Sigmoid colon (tissue), 7 donors: Measurements from ENCODE around the gene SPOCK2. TPM values are rescaled to one million over a fixed set of nuclear protein-coding genes. Genes with fewer than 3 reads are reported as not detected.

Source experiments
- DNase-seq: peaks from one replicate; pipeline ENCODE4 v3.0.0-alpha.2; 2019
- H3K27ac ChIP-seq, 4 donors: fragments of 200-600 bp; sonication (generic); one replicate each; pipeline ENCODE4 v1.5.1; 2016 to 2019; ENCODE audit warnings: mild to moderate bottlenecking in 1 of 4
- H3K27me3 ChIP-seq, 3 donors: fragments of 200-600 bp; sonication (generic); one replicate each; pipeline ENCODE4 v1.5.1; 2019; ENCODE audit warnings: mild to moderate bottlenecking in 1 of 3
- H3K36me3 ChIP-seq, 4 donors: fragments of 200-600 bp; sonication (generic); one replicate each; pipeline ENCODE4 v1.5.1; 2016 to 2019
- H3K4me1 ChIP-seq, 4 donors: fragments of 200-600 bp; sonication (generic); one replicate each; pipeline ENCODE4 v1.5.1; 2017 to 2019
- H3K4me3 ChIP-seq, 4 donors: fragments of 200-600 bp; sonication (generic); one replicate each; pipeline ENCODE4 v1.5.1; 2017 to 2019; ENCODE audit warnings: mild to moderate bottlenecking in 2 of 4, moderate library complexity in 1 of 4
- H3K9me3 ChIP-seq, 4 donors: fragments of 200-600 bp in 3 of 4; sonication (generic) in 3 of 4; one replicate each; pipeline versions ENCODE4 v1.5.1 to v1.6.1; 2013 to 2019
- CTCF ChIP-seq, 4 experiments: fragments of 450-650 bp in 3 of 4; fragments of 200-600 bp in 1 of 4; IDR thresholded peaks; one replicate each; pipeline ENCODE4 v1.5.1; 2016 to 2019; ENCODE audit warnings: antibody characterized with exemption in 4 of 4, mild to moderate bottlenecking in 3 of 4, moderate library complexity in 2 of 4
- EP300 ChIP-seq, 4 donors: sonication (generic); formaldehyde crosslinking; IDR thresholded peaks; one replicate each; pipeline ENCODE4 v1.6.1; 2017; ENCODE audit warnings: antibody characterized with exemption in 4 of 4
- POLR2A ChIP-seq, 2 donors: fragments of 450-650 bp; IDR thresholded peaks; one replicate each; pipeline ENCODE4 v1.6.1; 2016; ENCODE audit warnings: antibody characterized with exemption in 2 of 2, mild to moderate bottlenecking in 2 of 2, moderate library complexity in 2 of 2
- POLR2AphosphoS5 ChIP-seq, 4 donors: sonication (generic); formaldehyde crosslinking; IDR thresholded peaks; one replicate each; pipeline ENCODE4 v1.6.1; 2017; ENCODE audit warnings: antibody characterized with exemption in 4 of 4
- WGBS, 2 donors: extraction: QIAGEN DNeasy Blood & Tissue Kit; methylation state at CpG; one replicate each; pipeline ENCODE4 v1.1.7; 2013; 5-methylcytosine and 5-hydroxymethylcytosine counted together
- intact Hi-C: fragments of 100-400 bp; cut with DNase I; formaldehyde crosslinking; loops from one replicate; pipeline ENCODE4 v1.15.1; 2023
- polyA plus RNA-seq, 3 donors: library from polyadenylated mRNA; stranded (reverse); fragments of 200-250 nt; gene quantifications; one replicate each; pipeline ENCODE4 v1.2.3, GENCODE V29; 2013
- total RNA-seq, 4 donors: library from RNA; depleted of rRNA; stranded (reverse); fragments of >200 nt; gene quantifications; one replicate each; pipeline ENCODE4 v1.1.0, GENCODE V29; 2016
- donor health status: healthy with polysubstance abuse.
- donor health status: Bipolar disorder and iron deficiency.
- donor health status: healthy.

The SPOCK2 gene
- total and polyA plus RNA-seq, 7 donors: 0.60 to 59.5 (median 7.8) TPM

GRCh38 chr10:72133517-72133916, 45.2 kb upstream of the SPOCK2 start:
- DNase-seq: no peak
- intact Hi-C loops: no loop called here
- H3K27ac ChIP-seq: no peak overlapping the region

GRCh38 chr10:72132854-72133253, 44.5 kb upstream of the SPOCK2 start:
- intact Hi-C loops: no loop called here

More at GRCh38 chr10:72133517-72133916, 45.2 kb upstream of the SPOCK2 start:
- Histone ChIP-seq H3K4me3 (no peak overlapping the region), H3K9me3 (no peaks in the 10 kb centered on the region), H3K36me3 (peaks cover 0 to 14% (median 3%) of the 10 kb centered on the region in 4 donors), H3K4me1 (no peaks in the 10 kb centered on the region), H3K27me3 (no peaks in the 10 kb centered on the region)
- TF ChIP-seq EP300 (IDR thresholded peaks at IDR 0.05) (no peak), POLR2AphosphoS5 (IDR thresholded peaks at IDR 0.05) (no peak)

GRCh38 chr10:72127571-72127970, 39.2 kb upstream of the SPOCK2 start:
- Histone ChIP-seq H3K4me1 (no peaks in the 10 kb centered on the region), H3K36me3 (peaks cover 0 to 10% (median 0%) of the 10 kb centered on the region in 4 donors), H3K27me3 (no peaks in the 10 kb centered on the region), H3K4me3 (no peak overlapping the region), H3K27ac (no peak overlapping the region), H3K9me3 (no peaks in the 10 kb centered on the region)
- no peak for TF ChIP-seq CTCF (IDR thresholded peaks at IDR 0.05)
- TF ChIP-seq POLR2AphosphoS5 (IDR thresholded peaks at IDR 0.05): no peak
- TF ChIP-seq EP300 (IDR thresholded peaks at IDR 0.05): no peak
- TF ChIP-seq POLR2A (IDR thresholded peaks at IDR 0.05): no peak
- no peak for DNase-seq
- intact Hi-C loops: loop anchor here (5.0 kb wide), 1 partner anchor 210 kb away; no protein-coding TSS in a partner anchor
- 96% methylated on average over 2 of the region's 2 CpGs for WGBS, 2 donors

More at GRCh38 chr10:72132854-72133253, 44.5 kb upstream of the SPOCK2 start:
- Histone ChIP-seq H3K36me3 (peaks cover 0 to 16% (median 3%) of the 10 kb centered on the region in 4 donors), H3K27ac (no peak overlapping the region), H3K27me3 (no peaks in the 10 kb centered on the region), H3K9me3 (no peaks in the 10 kb centered on the region), H3K4me1 (no peaks in the 10 kb centered on the region), H3K4me3 (no peak overlapping the region)
- TF ChIP-seq POLR2AphosphoS5 (IDR thresholded peaks at IDR 0.05): no peak
- TF ChIP-seq EP300 (IDR thresholded peaks at IDR 0.05): no peak
- TF ChIP-seq CTCF (IDR thresholded peaks at IDR 0.05): no peak
- TF ChIP-seq POLR2A (IDR thresholded peaks at IDR 0.05): no peak
- no peak for DNase-seq
- 86 to 90% methylated on average over 4 of the region's 4 CpGs for WGBS, 2 donors

GRCh38 chr10:72126872-72127232, 38.5 kb upstream of the SPOCK2 start:
- no peak for DNase-seq
- intact Hi-C loops: loop anchor here (5.0 kb wide), 1 partner anchor 210 kb away; no protein-coding TSS in a partner anchor

More at GRCh38 chr10:72126872-72127232, 38.5 kb upstream of the SPOCK2 start:
- Histone ChIP-seq H3K9me3 (no peaks in the 10 kb centered on the region), H3K4me1 (no peaks in the 10 kb centered on the region), H3K4me3 (no peak overlapping the region), H3K27me3 (no peaks in the 10 kb centered on the region), H3K27ac (no peak overlapping the region), H3K36me3 (peaks cover 0 to 10% (median 0%) of the 10 kb centered on the region in 4 donors)
- TF ChIP-seq POLR2A (IDR thresholded peaks at IDR 0.05) (no peak), CTCF (IDR thresholded peaks at IDR 0.05) (no peak), EP300 (IDR thresholded peaks at IDR 0.05) (no peak), POLR2AphosphoS5 (IDR thresholded peaks at IDR 0.05) (no peak)
- 94 to 95% methylated on average over 3 of the region's 3 CpGs for WGBS, 2 donors
